Caco-2 (cell line): ENCODE results near the gene JAK1. TPM values are rescaled to one million over a fixed set of nuclear protein-coding genes. Genes with fewer than 3 reads are reported as not detected.

Source experiments
- BruUV-seq: library from RNA; stranded (reverse); fragments of 400-500 nt; replicated peaks from 2 replicates; lab custom pipeline; 2021; lab: Mats Ljungman, UMichigan
- CTCF ChIA-PET: fragments of 300-600 bp; sonication (Branson Sonifier 250); formaldehyde crosslinking; loops from one replicate; lab custom pipeline; 2022; ENCODE audit warnings: antibody characterized with exemption; lab: Charles Lee
- POLR2A ChIA-PET: fragments of 300-600 bp; sonication (Branson Sonifier 250); formaldehyde crosslinking; loops from one replicate; lab custom pipeline; 2022; ENCODE audit warnings: antibody characterized with exemption; lab: Charles Lee
- DNase-seq, 2 experiments: peaks; one replicate each; pipeline versions ENCODE4 v3.0.0 to v3.0.0-alpha.2; 2020 to 2022
- H3K27me3 ChIP-seq: replicated peaks from 2 replicates; pipeline ENCODE4 v1.6.0; 2011; ENCODE audit warnings: low read length; ENCODE audit not compliant: control insufficient read depth, insufficient read depth
- H3K36me3 ChIP-seq: 2 replicates; pipeline ENCODE4 v1.5.1; 2011; ENCODE audit warnings: low read length; ENCODE audit not compliant: control insufficient read depth, insufficient read depth
- H3K4me1 ChIP-seq: fragments of 250-450 bp; sonication (Bioruptor Pico); 2 replicates; pipeline ENCODE4 v1.5.1; 2020; ENCODE audit warnings: mild to moderate bottlenecking
- H3K4me3 ChIP-seq: 2 replicates; pipeline ENCODE4 v1.5.1; 2011; ENCODE audit warnings: low read depth, mild to moderate bottlenecking, control low read depth, low read length
- H3K9me3 ChIP-seq: fragments of 250-450 bp; sonication (Bioruptor Pico); 2 replicates; pipeline ENCODE4 v1.5.1; 2020; ENCODE audit warnings: mild to moderate bottlenecking, moderate library complexity
- H3K27ac Mint-ChIP-seq: one replicate; pipeline ENCODE4 v1.8.0; 2022; ENCODE audit warnings: mixed read lengths; ENCODE audit not compliant: unreplicated experiment
- H3K27me3 Mint-ChIP-seq: one replicate; pipeline ENCODE4 v1.8.0; 2022; ENCODE audit warnings: mixed read lengths; ENCODE audit not compliant: insufficient read depth, unreplicated experiment
- H3K36me3 Mint-ChIP-seq: one replicate; pipeline ENCODE4 v1.8.0; 2022; ENCODE audit warnings: mild to moderate bottlenecking, mixed read lengths; ENCODE audit not compliant: insufficient read depth, unreplicated experiment
- H3K4me1 Mint-ChIP-seq: one replicate; pipeline ENCODE4 v1.8.0; 2022; ENCODE audit warnings: low read depth, mixed read lengths; ENCODE audit not compliant: unreplicated experiment
- H3K4me3 Mint-ChIP-seq: one replicate; pipeline ENCODE4 v1.8.0; 2022; ENCODE audit warnings: mild to moderate bottlenecking, moderate library complexity, mixed read lengths; ENCODE audit not compliant: unreplicated experiment
- H3K9me3 Mint-ChIP-seq: one replicate; pipeline ENCODE4 v1.8.0; 2022; ENCODE audit warnings: mixed read lengths; ENCODE audit not compliant: unreplicated experiment
- intact Hi-C: fragments of 100-400 bp; cut with micrococcal nuclease; formaldehyde crosslinking; loops from one replicate; pipeline ENCODE4 v1.10.0; 2022; ENCODE audit not compliant: unreplicated experiment
- total RNA-seq: library from RNA; stranded (reverse); gene quantifications from 2 replicates; pipeline ENCODE4 v1.2.3, GENCODE V29; 2022
- TF ChIP-seq, protein P1 (sequence below), 2 experiments: fragments of 200-600 bp in 1 of 2; IDR thresholded peaks; 1 replicate in 1 of 2; 2 replicates in 1 of 2; pipeline versions ENCODE4 v1.5.1 to v1.8.0; 2011 to 2022; ENCODE audit warnings: antibody characterized with exemption in 1 of 2, control low read depth in 1 of 2, inconsistent platforms in 1 of 2, low read depth in 1 of 2, low read length in 1 of 2, mild to moderate bottlenecking in 1 of 2, moderate library complexity in 1 of 2; ENCODE audit not compliant: insufficient read depth in 1 of 2, severe bottlenecking in 1 of 2, unreplicated experiment in 1 of 2

JAK1 gene
- total RNA-seq, 1 experiment from 2014 or later: 35.5 TPM

DNA sequence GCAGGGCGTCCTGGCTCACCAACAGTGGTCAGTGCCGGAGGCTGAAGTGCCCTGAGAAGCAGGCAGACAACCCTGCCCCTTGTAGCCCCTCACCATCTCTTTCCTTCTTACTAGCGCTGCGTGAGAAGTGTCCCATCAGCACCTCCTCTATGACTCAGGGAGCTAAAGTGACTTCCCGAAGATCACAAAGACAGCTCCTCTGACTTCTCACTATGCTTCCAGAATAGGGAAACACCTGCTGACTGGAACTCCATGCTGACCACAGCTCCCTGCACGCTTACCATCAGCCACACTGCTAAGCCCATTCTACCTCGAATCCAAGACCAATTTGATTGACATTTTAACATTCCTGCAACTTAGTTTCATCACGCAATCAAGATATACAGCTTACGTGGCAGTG is 92.8 kb downstream of the JAK1 start:
- no peaks in the 10 kb centered on the region for H3K9me3 Mint-ChIP-seq
- H3K4me3 ChIP-seq: no peak overlapping the region
- no peaks in the 10 kb centered on the region for H3K27me3 ChIP-seq
- no peaks in the 10 kb centered on the region for H3K9me3 ChIP-seq
- TF ChIP-seq, protein P1, sequence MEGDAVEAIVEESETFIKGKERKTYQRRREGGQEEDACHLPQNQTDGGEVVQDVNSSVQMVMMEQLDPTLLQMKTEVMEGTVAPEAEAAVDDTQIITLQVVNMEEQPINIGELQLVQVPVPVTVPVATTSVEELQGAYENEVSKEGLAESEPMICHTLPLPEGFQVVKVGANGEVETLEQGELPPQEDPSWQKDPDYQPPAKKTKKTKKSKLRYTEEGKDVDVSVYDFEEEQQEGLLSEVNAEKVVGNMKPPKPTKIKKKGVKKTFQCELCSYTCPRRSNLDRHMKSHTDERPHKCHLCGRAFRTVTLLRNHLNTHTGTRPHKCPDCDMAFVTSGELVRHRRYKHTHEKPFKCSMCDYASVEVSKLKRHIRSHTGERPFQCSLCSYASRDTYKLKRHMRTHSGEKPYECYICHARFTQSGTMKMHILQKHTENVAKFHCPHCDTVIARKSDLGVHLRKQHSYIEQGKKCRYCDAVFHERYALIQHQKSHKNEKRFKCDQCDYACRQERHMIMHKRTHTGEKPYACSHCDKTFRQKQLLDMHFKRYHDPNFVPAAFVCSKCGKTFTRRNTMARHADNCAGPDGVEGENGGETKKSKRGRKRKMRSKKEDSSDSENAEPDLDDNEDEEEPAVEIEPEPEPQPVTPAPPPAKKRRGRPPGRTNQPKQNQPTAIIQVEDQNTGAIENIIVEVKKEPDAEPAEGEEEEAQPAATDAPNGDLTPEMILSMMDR (IDR thresholded peaks at IDR 0.05; ENCODE audit: insufficient read depth in 1 of 2, low read depth in 1 of 2, low read length in 1 of 2, severe bottlenecking in 1 of 2, unreplicated experiment in 1 of 2): no peak
- ChIA-PET POLR2A (no interaction called here), CTCF (no interaction called here)
- no peak for DNase-seq
- no peaks in the 10 kb centered on the region for H3K27me3 Mint-ChIP-seq
- no TSS peak for BruUV-seq
- H3K4me1 Mint-ChIP-seq: no peaks in the 10 kb centered on the region
- intact Hi-C loops: no loop called here
- peaks cover 17% of the 10 kb centered on the region for H3K36me3 Mint-ChIP-seq
- no peaks in the 10 kb centered on the region for H3K36me3 ChIP-seq
- H3K4me1 ChIP-seq: no peaks in the 10 kb centered on the region
- no peak overlapping the region for H3K4me3 Mint-ChIP-seq
- no peak overlapping the region for H3K27ac Mint-ChIP-seq

DNA sequence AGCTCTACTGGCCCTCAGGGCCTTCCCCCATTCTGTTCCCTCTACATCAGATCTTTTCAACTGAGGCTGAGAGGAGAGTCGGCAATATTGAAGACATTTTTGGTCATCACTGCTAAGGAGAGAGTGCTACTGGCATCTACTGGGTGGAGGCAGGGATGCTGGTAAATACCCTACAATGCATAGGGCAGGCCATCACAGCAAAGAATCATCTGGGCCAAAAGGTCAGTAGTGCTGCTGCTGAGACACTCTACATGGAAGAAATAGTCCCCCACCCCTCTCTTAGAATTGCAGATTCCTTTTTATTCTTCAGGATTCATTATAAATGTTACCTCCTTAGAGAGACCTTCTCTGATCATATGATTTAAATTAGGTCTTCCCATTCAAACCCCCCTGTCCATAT is 94.3 kb downstream of the JAK1 start:
- no peaks in the 10 kb centered on the region for H3K9me3 ChIP-seq
- ChIA-PET CTCF (interaction anchor here (0.6 kb wide), 1 partner anchor 1061 kb away, joined by 3 read pairs; no protein-coding TSS in a partner anchor), POLR2A (no interaction called here)
- no peaks in the 10 kb centered on the region for H3K4me1 ChIP-seq
- no peaks in the 10 kb centered on the region for H3K27me3 ChIP-seq
- H3K4me3 ChIP-seq: no peak overlapping the region
- Mint-ChIP-seq H3K27me3 (no peaks in the 10 kb centered on the region), H3K4me3 (no peak overlapping the region), H3K36me3 (peaks cover 15% of the 10 kb centered on the region), H3K4me1 (no peaks in the 10 kb centered on the region), H3K27ac (no peak overlapping the region), H3K9me3 (no peaks in the 10 kb centered on the region)
- TF ChIP-seq, protein P1 (IDR thresholded peaks at IDR 0.05; ENCODE audit: insufficient read depth in 1 of 2, low read depth in 1 of 2, low read length in 1 of 2, severe bottlenecking in 1 of 2, unreplicated experiment in 1 of 2): no peak
- no TSS peak for BruUV-seq
- H3K36me3 ChIP-seq: no peaks in the 10 kb centered on the region
- no peak for DNase-seq
- intact Hi-C loops: no loop called here

DNA sequence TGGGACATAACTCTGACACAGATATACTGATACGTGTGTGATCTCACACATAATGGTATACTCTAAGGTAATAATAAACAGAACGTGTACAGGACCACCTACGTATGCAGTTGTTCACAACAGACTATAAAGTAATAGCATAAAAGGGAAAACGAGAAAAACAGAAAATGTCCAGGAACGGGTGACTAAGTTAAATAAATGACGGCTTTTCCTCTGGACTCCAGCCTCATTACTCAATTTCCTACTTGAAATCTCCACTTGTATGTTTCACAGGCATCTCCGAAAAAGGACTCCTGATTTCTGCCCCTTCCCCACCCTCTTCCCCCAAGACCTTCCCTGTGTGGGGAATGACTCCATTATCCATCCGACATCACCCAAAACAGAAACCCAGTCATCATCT is 95.1 kb downstream of the JAK1 start:
- no peak overlapping the region for H3K4me3 Mint-ChIP-seq
- ChIA-PET POLR2A (no interaction called here), CTCF (interaction anchor here (0.6 kb wide), 1 partner anchor 1060 kb away, joined by 3 read pairs; no protein-coding TSS in a partner anchor)
- no peaks in the 10 kb centered on the region for H3K9me3 ChIP-seq
- H3K27me3 Mint-ChIP-seq: no peaks in the 10 kb centered on the region
- no peak overlapping the region for H3K27ac Mint-ChIP-seq
- peaks cover 12% of the 10 kb centered on the region for H3K36me3 Mint-ChIP-seq
- no TSS peak for BruUV-seq
- H3K27me3 ChIP-seq: no peaks in the 10 kb centered on the region
- intact Hi-C loops: no loop called here
- DNase-seq: no peak
- no peaks in the 10 kb centered on the region for H3K36me3 ChIP-seq
- no peaks in the 10 kb centered on the region for H3K4me1 Mint-ChIP-seq
- H3K4me3 ChIP-seq: no peak overlapping the region
- no peaks in the 10 kb centered on the region for H3K4me1 ChIP-seq
- no peaks in the 10 kb centered on the region for H3K9me3 Mint-ChIP-seq
- TF ChIP-seq, protein P1 (IDR thresholded peaks at IDR 0.05; ENCODE audit: insufficient read depth in 1 of 2, low read depth in 1 of 2, low read length in 1 of 2, severe bottlenecking in 1 of 2, unreplicated experiment in 1 of 2): no peak
